ENCODE measurements around the gene MINK1.

- TF ChIP-seq, protein P1, sequence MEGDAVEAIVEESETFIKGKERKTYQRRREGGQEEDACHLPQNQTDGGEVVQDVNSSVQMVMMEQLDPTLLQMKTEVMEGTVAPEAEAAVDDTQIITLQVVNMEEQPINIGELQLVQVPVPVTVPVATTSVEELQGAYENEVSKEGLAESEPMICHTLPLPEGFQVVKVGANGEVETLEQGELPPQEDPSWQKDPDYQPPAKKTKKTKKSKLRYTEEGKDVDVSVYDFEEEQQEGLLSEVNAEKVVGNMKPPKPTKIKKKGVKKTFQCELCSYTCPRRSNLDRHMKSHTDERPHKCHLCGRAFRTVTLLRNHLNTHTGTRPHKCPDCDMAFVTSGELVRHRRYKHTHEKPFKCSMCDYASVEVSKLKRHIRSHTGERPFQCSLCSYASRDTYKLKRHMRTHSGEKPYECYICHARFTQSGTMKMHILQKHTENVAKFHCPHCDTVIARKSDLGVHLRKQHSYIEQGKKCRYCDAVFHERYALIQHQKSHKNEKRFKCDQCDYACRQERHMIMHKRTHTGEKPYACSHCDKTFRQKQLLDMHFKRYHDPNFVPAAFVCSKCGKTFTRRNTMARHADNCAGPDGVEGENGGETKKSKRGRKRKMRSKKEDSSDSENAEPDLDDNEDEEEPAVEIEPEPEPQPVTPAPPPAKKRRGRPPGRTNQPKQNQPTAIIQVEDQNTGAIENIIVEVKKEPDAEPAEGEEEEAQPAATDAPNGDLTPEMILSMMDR (IDR thresholded peaks at IDR 0.05), result no peak
- TF ChIP-seq EZH2phosphoT487 (IDR thresholded peaks at IDR 0.05) (no peak), EZH2 (IDR thresholded peaks at IDR 0.05) (no peak)
These were observed 6.1 kb downstream of the MINK1 start for GRCh38 chr17:4839221-4839620.
